RPMI7951 (cell line): ENCODE results near the gene SETDB2. TPM values are rescaled to one million over a fixed set of nuclear protein-coding genes. Genes with fewer than 3 reads are reported as not detected.

Experiments
- DNase-seq: peaks from one replicate; pipeline ENCODE4 v3.0.0-alpha.2; 2012; ENCODE audit warnings: low read depth
- total RNA-seq: library from RNA; depleted of rRNA; stranded (reverse); fragments of >200 nt; shearing (Covaris generic); gene quantifications from 2 replicates; pipeline ENCODE4 v1.2.3, GENCODE V29; 2014

Gene SETDB2
- total RNA-seq, 1 experiment from 2014 or later = 5.5 TPM

DNA sequence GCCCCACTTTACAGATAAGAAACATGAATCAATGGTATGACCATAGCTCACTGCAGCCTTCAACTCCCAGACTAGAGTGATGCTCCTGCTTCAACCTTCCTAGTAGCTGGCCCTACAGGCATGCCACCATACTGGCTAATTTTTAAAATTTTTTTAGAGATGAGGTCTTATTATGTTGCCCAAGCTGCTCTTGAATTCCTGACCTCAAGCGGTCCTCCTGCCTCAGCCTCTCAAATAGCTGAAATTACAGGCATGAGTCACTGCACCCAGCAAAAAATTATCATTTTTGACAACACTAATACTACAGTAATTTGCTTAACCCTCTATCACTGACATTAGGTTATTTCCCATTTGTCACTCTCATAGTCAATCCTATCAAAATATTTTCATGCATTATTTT is 15.0 kb upstream of the SETDB2 start:
- DNase-seq = no peak

GRCh38 chr13:49435992-49436391 is 8.1 kb upstream of the SETDB2 start:
- DNase-seq = no peak

GRCh38 chr13:49436890-49437289 is 7.2 kb upstream of the SETDB2 start:
- DNase-seq = peak; percentile 47

DNA sequence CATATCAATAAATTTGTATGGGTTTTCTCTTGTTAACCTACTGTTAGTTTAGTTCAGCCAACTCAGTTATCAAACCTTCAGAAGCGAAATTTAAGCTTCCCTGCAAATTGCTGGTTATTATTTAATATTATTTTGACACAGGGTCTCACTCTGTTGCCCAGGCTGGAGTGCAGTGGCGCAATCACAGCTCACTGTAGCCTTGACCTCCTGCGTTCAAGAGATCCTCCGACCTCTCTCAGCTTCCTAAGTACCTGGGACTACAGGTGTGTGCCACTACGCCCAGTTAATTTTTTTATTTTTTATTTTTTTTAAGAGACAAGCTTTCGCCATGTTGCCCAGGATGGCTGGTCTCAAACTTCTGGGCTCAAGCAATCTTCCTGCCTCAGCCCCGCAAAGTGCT is 6.4 kb upstream of the SETDB2 start:
- DNase-seq = no peak

DNA sequence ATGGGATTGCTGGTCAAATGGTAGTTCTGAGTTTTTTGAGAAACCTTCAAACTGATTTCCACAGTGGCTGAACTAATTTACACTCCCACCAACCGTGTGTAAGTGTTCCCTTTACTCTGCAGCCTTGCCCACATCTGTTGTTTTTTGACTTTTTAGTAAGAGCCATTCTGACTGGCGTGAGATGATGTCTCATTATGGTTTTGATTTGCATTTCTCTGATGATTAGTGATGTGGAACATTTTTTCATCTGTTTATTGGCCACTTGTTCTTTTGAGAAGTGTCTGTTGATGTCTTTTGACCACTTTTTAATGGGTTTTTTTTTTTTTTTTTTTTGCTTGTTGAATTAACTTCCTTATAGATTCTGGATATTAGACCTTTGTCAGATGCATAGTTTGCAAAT is 4.5 kb upstream of the SETDB2 start:
- DNase-seq = no peak

DNA sequence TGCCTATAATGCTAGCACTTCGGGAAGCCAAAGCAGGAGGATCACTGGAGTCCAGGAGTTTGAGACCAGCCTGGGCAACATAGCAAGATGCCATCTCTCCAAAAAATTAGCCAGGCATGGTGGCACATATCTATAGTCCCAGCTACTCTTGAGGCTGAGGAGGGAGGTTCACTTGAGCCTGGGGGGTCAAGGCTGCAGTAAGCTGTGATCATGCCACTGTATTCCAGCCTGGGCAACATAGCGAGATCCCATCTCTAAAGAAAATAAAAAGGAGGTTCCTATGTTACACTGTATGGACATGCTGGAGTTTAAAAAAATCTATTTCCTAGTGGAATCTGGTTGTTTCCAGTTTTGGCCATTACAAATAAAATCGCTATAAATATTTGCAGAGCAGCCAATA is 2.8 kb upstream of the SETDB2 start:
- no peak for DNase-seq

GRCh38 chr13:49441846-49442245 is 2.2 kb upstream of the SETDB2 start:
- no peak for DNase-seq

DNA sequence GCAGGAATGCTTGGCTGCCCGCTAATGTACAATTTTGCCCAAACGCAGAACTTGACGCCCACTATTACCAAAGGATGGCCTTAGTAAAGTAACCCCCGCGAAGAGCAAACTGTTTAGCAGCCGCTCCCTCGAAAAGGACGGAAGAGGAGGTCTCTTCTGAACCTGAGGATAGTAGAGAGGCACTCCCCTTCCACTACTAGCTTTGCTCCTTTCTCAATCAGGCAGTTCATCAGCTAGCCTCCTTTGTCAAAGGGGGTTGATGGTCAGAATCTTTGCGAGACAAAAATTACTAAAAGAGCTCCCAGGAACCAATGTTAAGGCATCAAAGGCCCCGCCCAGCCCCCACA is 744 bp upstream of the SETDB2 start:
- peak; percentile 59 for DNase-seq

DNA sequence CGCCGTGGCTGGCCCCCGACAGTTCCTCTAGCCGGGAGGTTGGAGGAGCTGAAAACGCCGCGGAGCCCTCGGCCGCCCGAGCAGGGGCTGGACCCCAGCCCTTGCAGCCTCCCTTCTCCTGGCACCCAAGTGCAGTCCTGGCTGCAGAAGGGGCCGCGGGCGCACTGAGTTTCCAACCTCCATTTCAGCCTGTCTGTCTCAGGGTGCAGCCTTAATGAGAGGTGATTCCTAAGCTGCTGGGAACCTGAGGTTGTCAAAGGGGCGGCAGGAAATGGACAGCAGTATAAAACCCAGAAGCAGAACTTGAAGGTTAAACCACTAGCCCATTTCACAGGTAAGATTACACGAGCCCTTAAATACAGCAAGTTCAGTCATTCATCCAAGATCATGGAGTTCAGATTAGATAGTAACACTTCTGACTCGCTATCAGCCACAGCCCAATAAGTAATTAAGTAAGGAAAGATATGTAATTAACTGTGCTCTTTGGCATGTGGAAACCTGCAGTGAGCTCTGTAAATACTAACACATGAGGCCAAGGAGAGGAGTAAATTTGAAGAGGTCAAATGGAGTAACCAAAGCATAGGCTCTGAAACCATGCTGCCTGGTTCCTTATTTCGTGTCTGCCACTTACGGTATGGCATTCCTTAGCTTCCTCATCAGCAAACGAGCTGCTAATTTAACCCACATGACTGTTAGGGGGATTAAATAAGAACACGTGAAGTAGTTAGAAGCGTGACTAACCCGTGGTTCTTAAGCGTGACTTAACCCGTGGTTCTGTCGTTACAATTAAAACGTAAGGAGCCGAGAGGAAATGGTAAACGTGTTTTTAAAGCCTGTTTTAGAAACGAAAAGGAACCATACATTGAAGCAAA is 686 bp downstream of the SETDB2 start:
- peak; percentile 73 for DNase-seq

DNA sequence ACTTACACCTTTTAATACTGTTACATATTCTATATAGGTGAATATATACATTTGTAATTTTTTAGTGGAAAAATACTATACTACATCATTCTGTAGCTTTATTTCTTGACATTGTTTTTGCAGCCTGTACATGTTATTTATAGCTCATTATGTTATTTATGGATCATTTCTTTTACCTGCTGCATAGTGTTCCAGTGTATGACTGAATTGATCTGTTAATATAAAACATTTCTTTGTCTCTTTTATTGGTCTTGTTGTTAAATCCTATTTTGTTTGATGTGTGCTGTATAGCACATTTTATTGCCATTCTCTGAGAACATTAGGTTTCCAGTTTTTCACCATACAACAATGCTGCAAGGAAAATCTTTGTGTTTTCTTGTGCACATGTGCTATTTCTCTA is 2.4 kb downstream of the SETDB2 start:
- no peak for DNase-seq

- no peak for DNase-seq
These were observed 4.7 kb downstream of the SETDB2 start for GRCh38 chr13:49448753-49449152.

GRCh38 chr13:49450105-49450819 is 6.2 kb downstream of the SETDB2 start:
- no peak for DNase-seq

GRCh38 chr13:49452725-49453457 is 8.8 kb downstream of the SETDB2 start:
- no peak for DNase-seq

DNA sequence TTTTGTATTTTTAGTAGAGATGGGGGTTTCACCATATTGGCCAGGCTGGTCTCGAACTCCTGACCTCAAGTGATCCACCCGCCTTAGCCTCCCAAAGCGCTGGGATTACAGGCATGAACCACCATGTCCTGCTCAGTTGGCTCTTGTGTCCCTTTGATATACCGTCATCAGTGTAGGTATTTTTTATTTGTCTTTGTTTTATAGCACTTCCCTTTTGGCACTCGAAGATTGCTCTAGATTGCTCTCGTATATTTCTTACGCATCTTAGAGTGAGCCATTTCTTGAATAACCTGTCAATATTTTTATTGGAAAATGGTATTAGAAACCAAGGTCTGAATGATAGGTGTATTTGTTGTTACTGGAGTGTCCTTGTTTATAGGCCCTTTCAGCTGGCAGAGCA is 9.4 kb downstream of the SETDB2 start:
- DNase-seq = no peak

GRCh38 chr13:49454388-49455006 is 10.4 kb downstream of the SETDB2 start:
- DNase-seq = no peak

DNA sequence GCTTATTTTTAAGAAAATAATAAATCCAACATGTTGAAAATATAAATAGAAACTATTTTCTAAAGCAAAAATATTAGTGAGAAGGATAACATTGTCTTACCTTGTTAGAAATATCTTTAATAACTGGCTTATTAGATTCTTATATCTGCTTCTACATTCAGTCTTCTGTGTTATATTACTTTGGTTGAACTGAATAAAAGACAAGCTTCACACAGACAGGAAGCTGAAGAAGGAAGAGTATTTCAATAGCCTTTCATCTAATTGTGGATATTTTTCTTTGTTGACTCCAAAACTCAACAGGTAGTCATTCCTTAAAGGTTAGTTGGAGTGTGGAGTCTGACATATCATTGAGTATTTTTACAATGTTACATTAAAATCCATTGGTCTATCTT is 10.9 kb downstream of the SETDB2 start:
- no peak for DNase-seq

GRCh38 chr13:49456156-49456555 is 12.1 kb downstream of the SETDB2 start:
- DNase-seq = no peak

- DNase-seq = no peak
These were observed 13.1 kb downstream of the SETDB2 start for GRCh38 chr13:49457221-49457620.

- no peak for DNase-seq
These were observed 15.5 kb downstream of the SETDB2 start for GRCh38 chr13:49459580-49459979.

DNA sequence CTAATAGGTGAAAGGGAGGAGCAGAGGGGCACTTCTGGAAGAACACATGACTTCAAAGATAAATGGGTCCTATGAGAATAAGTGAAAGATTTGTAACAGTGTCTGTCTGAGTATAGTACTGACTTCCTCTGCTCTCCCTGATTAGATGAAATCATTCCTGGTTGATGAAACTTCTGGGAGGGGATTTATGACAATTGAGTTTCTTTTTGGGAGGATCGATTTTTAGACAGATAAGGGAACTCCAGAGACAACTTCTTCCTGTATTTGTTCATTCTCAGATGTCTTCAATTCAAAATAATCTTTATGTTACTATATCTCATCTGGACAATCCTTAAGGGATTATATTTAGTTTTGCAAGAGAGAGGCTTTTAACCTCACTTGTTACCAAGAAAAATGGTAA is 20.0 kb downstream of the SETDB2 start:
- DNase-seq = no peak

- no peak for DNase-seq
These were observed 20.7 kb downstream of the SETDB2 start for GRCh38 chr13:49464621-49465325.
